ENCODE results near the gene PEX14. TPM values are rescaled to one million over a fixed set of nuclear protein-coding genes. Genes with fewer than 3 reads are reported as not detected.

The PEX14 gene
- total RNA-seq, 2 experiments from 2014 or later: 13.3 to 14.8 TPM

DNA sequence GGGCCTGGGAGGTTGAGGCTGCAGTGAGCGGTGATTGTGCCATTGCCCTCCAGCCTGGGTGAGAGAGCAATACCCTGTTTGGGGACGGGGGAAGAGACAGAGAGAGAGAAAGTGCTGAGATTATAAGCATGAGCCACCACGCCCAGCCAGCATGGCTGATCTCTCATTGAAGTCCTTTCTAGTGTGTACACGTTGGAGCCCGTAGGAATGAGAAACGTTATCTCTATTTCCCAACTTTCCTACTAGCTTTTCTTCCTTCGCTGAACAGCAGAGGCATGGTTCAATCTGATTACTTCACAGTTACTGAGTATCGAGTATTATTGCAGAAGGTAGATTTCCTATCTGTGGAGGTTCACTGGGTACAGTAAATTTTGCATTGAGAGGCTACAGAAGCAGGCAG, 4.5 kb downstream of the PEX14 start:
- TF ChIP-seq, protein P1, sequence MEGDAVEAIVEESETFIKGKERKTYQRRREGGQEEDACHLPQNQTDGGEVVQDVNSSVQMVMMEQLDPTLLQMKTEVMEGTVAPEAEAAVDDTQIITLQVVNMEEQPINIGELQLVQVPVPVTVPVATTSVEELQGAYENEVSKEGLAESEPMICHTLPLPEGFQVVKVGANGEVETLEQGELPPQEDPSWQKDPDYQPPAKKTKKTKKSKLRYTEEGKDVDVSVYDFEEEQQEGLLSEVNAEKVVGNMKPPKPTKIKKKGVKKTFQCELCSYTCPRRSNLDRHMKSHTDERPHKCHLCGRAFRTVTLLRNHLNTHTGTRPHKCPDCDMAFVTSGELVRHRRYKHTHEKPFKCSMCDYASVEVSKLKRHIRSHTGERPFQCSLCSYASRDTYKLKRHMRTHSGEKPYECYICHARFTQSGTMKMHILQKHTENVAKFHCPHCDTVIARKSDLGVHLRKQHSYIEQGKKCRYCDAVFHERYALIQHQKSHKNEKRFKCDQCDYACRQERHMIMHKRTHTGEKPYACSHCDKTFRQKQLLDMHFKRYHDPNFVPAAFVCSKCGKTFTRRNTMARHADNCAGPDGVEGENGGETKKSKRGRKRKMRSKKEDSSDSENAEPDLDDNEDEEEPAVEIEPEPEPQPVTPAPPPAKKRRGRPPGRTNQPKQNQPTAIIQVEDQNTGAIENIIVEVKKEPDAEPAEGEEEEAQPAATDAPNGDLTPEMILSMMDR (IDR thresholded peaks at IDR 0.05): no peak
- H3K4me3 Mint-ChIP-seq: no peak overlapping the region
- DNase-seq (no peak), ATAC-seq (ENCODE audit: poor library complexity) (no peak)
- H3K27me3 Mint-ChIP-seq: no peaks in the 10 kb centered on the region
- H3K4me1 Mint-ChIP-seq (ENCODE audit: low read depth): peaks cover 38% of the 10 kb centered on the region
- Histone ChIP-seq H3K27ac (ENCODE audit: low read depth in 1 of 2, low read length in 2 of 2) (no peak overlapping the region), H3K4me3 (ENCODE audit: low read length) (no peak overlapping the region), H3K27me3 (ENCODE audit: control insufficient read depth in 1 of 2, insufficient read depth in 2 of 2, low read length in 2 of 2) (no peaks in the 10 kb centered on the region), H3K4me1 (ENCODE audit: insufficient read depth, low read length) (peaks cover 23% of the 10 kb centered on the region), H3K36me3 (ENCODE audit: insufficient read depth, low read length) (no peaks in the 10 kb centered on the region), H3K9me3 (ENCODE audit: control insufficient read depth in 1 of 2, insufficient read depth in 1 of 2, low read length in 2 of 2) (no peaks in the 10 kb centered on the region)
- H3K9me3 Mint-ChIP-seq: no peaks in the 10 kb centered on the region
- ChIA-PET POLR2A (no interaction called here), CTCF (no interaction called here)
- intact Hi-C loops (cut with DNase I, micrococcal nuclease): loop anchor here (5.0 to 10.0 kb wide), 4 partner anchors 84 to 1753 kb away; partner anchors contain the start of genes H6PD (in 1 of the 2), PGD (in 1 of the 2), TARDBP (in 1 of the 2) and VPS13D (in 1 of the 2)
- peaks cover 11% of the 10 kb centered on the region for H3K36me3 Mint-ChIP-seq (ENCODE audit: low read depth)
- no peak overlapping the region for H3K27ac Mint-ChIP-seq

DNA sequence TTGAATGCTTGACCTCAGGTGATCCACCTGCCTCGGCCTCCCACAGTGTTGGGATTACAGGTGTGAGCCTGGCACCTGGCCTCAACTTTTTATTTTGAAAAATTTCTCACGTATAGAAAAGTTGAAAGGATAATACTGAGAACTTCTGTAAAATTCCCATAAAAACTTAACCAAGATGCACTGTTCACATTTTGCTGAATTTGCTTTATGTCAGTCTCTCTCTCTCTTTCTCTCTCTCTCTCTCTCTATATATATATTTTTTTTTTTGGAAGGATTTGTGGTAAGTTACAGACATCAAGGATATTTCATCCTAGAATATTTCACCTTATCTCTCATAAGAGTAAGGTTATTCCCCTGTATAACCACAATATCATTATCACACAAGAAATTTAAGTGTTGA, 5.9 kb downstream of the PEX14 start:
- H3K27ac Mint-ChIP-seq: no peak overlapping the region
- ChIA-PET CTCF (no interaction called here), POLR2A (no interaction called here)
- peaks cover 14% of the 10 kb centered on the region for H3K36me3 Mint-ChIP-seq (ENCODE audit: low read depth)
- H3K27me3 ChIP-seq (ENCODE audit: control insufficient read depth in 1 of 2, insufficient read depth in 2 of 2, low read length in 2 of 2): no peaks in the 10 kb centered on the region
- no peak for ATAC-seq (ENCODE audit: poor library complexity)
- peaks cover 0 to under 1% of the 10 kb centered on the region in 2 experiments for H3K9me3 ChIP-seq (ENCODE audit: control insufficient read depth in 1 of 2, insufficient read depth in 1 of 2, low read length in 2 of 2)
- intact Hi-C loops (cut with DNase I, micrococcal nuclease): no loop called here
- peaks cover 13% of the 10 kb centered on the region for H3K4me1 ChIP-seq (ENCODE audit: insufficient read depth, low read length)
- H3K36me3 ChIP-seq (ENCODE audit: insufficient read depth, low read length): no peaks in the 10 kb centered on the region
- no peak overlapping the region for H3K27ac ChIP-seq (ENCODE audit: low read depth in 1 of 2, low read length in 2 of 2)
- peaks cover 3% of the 10 kb centered on the region for H3K9me3 Mint-ChIP-seq
- H3K4me1 Mint-ChIP-seq (ENCODE audit: low read depth): peaks cover 35% of the 10 kb centered on the region
- no peak overlapping the region for H3K4me3 Mint-ChIP-seq
- H3K27me3 Mint-ChIP-seq: no peaks in the 10 kb centered on the region
- no peak for DNase-seq
- no peak overlapping the region for H3K4me3 ChIP-seq (ENCODE audit: low read length)
- TF ChIP-seq, protein P1 (IDR thresholded peaks at IDR 0.05): no peak

DNA sequence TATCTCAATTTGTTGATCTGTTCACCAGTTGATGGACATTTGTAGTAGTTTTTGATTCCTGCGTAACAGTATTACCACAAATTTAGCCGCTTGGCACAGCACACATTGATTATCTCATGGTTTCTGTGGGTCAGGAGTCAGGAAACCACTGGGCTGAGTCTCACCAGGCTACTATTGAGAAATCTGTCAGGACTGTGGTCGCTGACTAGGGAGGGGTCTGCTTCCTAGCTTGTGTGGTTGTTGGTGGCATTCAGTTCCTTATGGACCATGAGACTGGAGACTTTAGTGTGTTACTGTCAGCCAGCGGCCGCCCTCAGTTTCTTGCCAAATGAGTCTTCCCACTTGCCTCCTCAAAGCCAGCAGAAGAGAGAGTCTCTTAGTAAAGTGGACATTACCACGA, 9.8 kb downstream of the PEX14 start:
- Histone ChIP-seq H3K4me3 (ENCODE audit: low read length) (no peak overlapping the region), H3K27ac (ENCODE audit: low read depth in 1 of 2, low read length in 2 of 2) (no peak overlapping the region), H3K36me3 (ENCODE audit: insufficient read depth, low read length) (peaks cover 5% of the 10 kb centered on the region), H3K27me3 (ENCODE audit: control insufficient read depth in 1 of 2, insufficient read depth in 2 of 2, low read length in 2 of 2) (no peaks in the 10 kb centered on the region), H3K4me1 (ENCODE audit: insufficient read depth, low read length) (no peaks in the 10 kb centered on the region), H3K9me3 (ENCODE audit: control insufficient read depth in 1 of 2, insufficient read depth in 1 of 2, low read length in 2 of 2) (peaks cover 0 to 6% of the 10 kb centered on the region in 2 experiments)
- Mint-ChIP-seq H3K4me3 (no peak overlapping the region), H3K36me3 (ENCODE audit: low read depth) (peaks cover 19% of the 10 kb centered on the region), H3K27me3 (no peaks in the 10 kb centered on the region), H3K27ac (no peak overlapping the region), H3K4me1 (ENCODE audit: low read depth) (peaks cover 19% of the 10 kb centered on the region), H3K9me3 (peaks cover 3% of the 10 kb centered on the region)
- DNase-seq (no peak), ATAC-seq (ENCODE audit: poor library complexity) (no peak)
- ChIA-PET CTCF (interaction anchor here (0.9 to 2.6 kb wide), 2 partner anchors 10 to 55 kb away, joined by 3 to 16 read pairs; no protein-coding TSS in a partner anchor), POLR2A (no interaction called here)
- intact Hi-C loops (cut with DNase I, micrococcal nuclease): no loop called here
- TF ChIP-seq, protein P1 (IDR thresholded peaks at IDR 0.05): no peak
